Liver (tissue), 3 donors: ENCODE measurements around the gene EMC1.

Experiments
- GABPA ChIP-seq, 2 donors: IDR thresholded peaks in 1 of 2; conservative IDR thresholded peaks in 1 of 2; 2 replicates each; pipeline ENCODE4 v1.6.1; 2016; ENCODE audit warnings: antibody characterized with exemption in 2 of 2, mild to moderate bottlenecking in 1 of 2, moderate library complexity in 1 of 2
- JUND ChIP-seq, 2 donors: IDR thresholded peaks; 2 replicates each; pipeline ENCODE4 v1.6.1; 2016; ENCODE audit warnings: antibody characterized with exemption in 2 of 2
- RAD21 ChIP-seq, 2 donors: IDR thresholded peaks; 2 replicates each; pipeline ENCODE4 v1.6.1; 2016; ENCODE audit warnings: antibody characterized with exemption in 2 of 2, mild to moderate bottlenecking in 2 of 2
- REST ChIP-seq: IDR thresholded peaks from 2 replicates; pipeline ENCODE4 v1.6.1; 2016; ENCODE audit warnings: antibody characterized with exemption, mild to moderate bottlenecking
- RXRA ChIP-seq, 2 donors: IDR thresholded peaks; 2 replicates each; pipeline ENCODE4 v1.6.1; 2017 to 2018; ENCODE audit warnings: antibody characterized with exemption in 2 of 2, mild to moderate bottlenecking in 1 of 2
- SP1 ChIP-seq: IDR thresholded peaks from 2 replicates; pipeline ENCODE4 v1.6.1; 2018; ENCODE audit warnings: antibody characterized with exemption, mild to moderate bottlenecking
- TF ChIP-seq, protein P1 (sequence below): fragments of 150-350 bp; IDR thresholded peaks from 2 replicates; pipeline ENCODE4 v1.5.1; 2017; ENCODE audit warnings: improper control_type of control experiment, low read depth, low read length; ENCODE audit not compliant: missing input control
- TF ChIP-seq, protein P2 (sequence below): IDR thresholded peaks from 2 replicates; pipeline ENCODE4 v1.6.1; 2016; ENCODE audit warnings: antibody characterized with exemption
- TF ChIP-seq, protein P3 (sequence below): IDR thresholded peaks from 2 replicates; pipeline ENCODE4 v1.6.1; 2016; ENCODE audit warnings: antibody characterized with exemption
- donor health status: healthy.
- donor health status: healthy.

DNA sequence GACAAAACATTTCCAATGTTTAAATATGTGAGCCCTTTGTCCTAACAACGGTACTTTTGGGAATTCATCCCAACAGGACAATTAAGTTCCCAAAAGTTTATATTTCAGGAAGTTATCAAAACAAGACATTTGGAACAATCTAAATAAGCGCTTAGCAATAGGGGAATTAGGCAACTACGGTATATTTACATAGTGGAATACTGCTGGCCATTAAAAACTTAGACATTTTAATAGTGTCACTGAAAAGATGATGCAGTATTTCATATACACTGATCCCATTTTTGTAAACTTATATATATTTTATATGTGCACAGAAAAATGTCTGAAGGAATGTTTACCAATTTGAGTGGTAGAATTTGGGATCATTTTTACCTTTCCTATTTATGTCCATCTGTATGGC is 62.1 kb downstream of the EMC1 start:
- TF ChIP-seq, protein P1, sequence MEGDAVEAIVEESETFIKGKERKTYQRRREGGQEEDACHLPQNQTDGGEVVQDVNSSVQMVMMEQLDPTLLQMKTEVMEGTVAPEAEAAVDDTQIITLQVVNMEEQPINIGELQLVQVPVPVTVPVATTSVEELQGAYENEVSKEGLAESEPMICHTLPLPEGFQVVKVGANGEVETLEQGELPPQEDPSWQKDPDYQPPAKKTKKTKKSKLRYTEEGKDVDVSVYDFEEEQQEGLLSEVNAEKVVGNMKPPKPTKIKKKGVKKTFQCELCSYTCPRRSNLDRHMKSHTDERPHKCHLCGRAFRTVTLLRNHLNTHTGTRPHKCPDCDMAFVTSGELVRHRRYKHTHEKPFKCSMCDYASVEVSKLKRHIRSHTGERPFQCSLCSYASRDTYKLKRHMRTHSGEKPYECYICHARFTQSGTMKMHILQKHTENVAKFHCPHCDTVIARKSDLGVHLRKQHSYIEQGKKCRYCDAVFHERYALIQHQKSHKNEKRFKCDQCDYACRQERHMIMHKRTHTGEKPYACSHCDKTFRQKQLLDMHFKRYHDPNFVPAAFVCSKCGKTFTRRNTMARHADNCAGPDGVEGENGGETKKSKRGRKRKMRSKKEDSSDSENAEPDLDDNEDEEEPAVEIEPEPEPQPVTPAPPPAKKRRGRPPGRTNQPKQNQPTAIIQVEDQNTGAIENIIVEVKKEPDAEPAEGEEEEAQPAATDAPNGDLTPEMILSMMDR: no peak
- TF ChIP-seq RAD21 (IDR thresholded peaks at IDR 0.05) (no peak), JUND (IDR thresholded peaks at IDR 0.05) (no peak), RXRA (IDR thresholded peaks at IDR 0.05) (no peak), GABPA (IDR thresholded peaks at IDR 0.05 in 1 of 2, conservative IDR thresholded peaks at IDR 0.05 in 1 of 2) (no peak), SP1 (no peak), REST (no peak)
- TF ChIP-seq, protein P2, sequence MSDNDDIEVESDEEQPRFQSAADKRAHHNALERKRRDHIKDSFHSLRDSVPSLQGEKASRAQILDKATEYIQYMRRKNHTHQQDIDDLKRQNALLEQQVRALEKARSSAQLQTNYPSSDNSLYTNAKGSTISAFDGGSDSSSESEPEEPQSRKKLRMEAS: no peak
- TF ChIP-seq, protein P3, sequence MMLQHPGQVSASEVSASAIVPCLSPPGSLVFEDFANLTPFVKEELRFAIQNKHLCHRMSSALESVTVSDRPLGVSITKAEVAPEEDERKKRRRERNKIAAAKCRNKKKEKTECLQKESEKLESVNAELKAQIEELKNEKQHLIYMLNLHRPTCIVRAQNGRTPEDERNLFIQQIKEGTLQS: no peak
